Measurements from ENCODE around the gene PTPRE.

Gene PTPRE

GRCh38 chr10:127890216-127890615, 16.7 kb upstream of the PTPRE start:
- TF ChIP-seq REST (IDR thresholded peaks at IDR 0.05; ENCODE audit: insufficient read depth in 1 of 2, low read depth in 2 of 2, low read length in 2 of 2) (no peak), FOXP2 (optimal IDR thresholded peaks at IDR 0.05; ENCODE audit: borderline replicate concordance, extremely low read depth, extremely low read length, insufficient read depth) (no peak), TAF1 (IDR thresholded peaks at IDR 0.05; ENCODE audit: borderline replicate concordance, insufficient read depth, low read length) (no peak), SIN3A (IDR thresholded peaks at IDR 0.05; ENCODE audit: borderline replicate concordance, insufficient read depth, low read length) (no peak), POLR2AphosphoS5 (IDR thresholded peaks at IDR 0.05; ENCODE audit: low read depth, low read length) (no peak)

GRCh38 chr10:127890832-127891334, 16.0 kb upstream of the PTPRE start:
- no peak for TF ChIP-seq POLR2AphosphoS5 (IDR thresholded peaks at IDR 0.05; ENCODE audit: low read depth, low read length)
- TF ChIP-seq TAF1 (IDR thresholded peaks at IDR 0.05; ENCODE audit: borderline replicate concordance, insufficient read depth, low read length): no peak
- no peak for TF ChIP-seq REST (IDR thresholded peaks at IDR 0.05; ENCODE audit: insufficient read depth in 1 of 2, low read depth in 2 of 2, low read length in 2 of 2)

- TF ChIP-seq SIN3A (IDR thresholded peaks at IDR 0.05; ENCODE audit: borderline replicate concordance, insufficient read depth, low read length): no peak
Measured at GRCh38 chr10:127892743-127893142, 14.2 kb upstream of the PTPRE start, which contains the start of gene CLRN3. Gene CLRN3, minus strand, starts transcription at chr10:127892941. Its CDS starts 157 bp downstream, at chr10:127892784.

GRCh38 chr10:127894146-127894545, 12.8 kb upstream of the PTPRE start:
- no peak for TF ChIP-seq FOXP2 (optimal IDR thresholded peaks at IDR 0.05; ENCODE audit: borderline replicate concordance, extremely low read depth, extremely low read length, insufficient read depth)
- TF ChIP-seq POLR2AphosphoS5 (IDR thresholded peaks at IDR 0.05; ENCODE audit: low read depth, low read length): no peak
- no peak for TF ChIP-seq SIN3A (IDR thresholded peaks at IDR 0.05; ENCODE audit: borderline replicate concordance, insufficient read depth, low read length)
- TF ChIP-seq REST (IDR thresholded peaks at IDR 0.05; ENCODE audit: insufficient read depth in 1 of 2, low read depth in 2 of 2, low read length in 2 of 2): no peak
- TF ChIP-seq TAF1 (IDR thresholded peaks at IDR 0.05; ENCODE audit: borderline replicate concordance, insufficient read depth, low read length): no peak

GRCh38 chr10:127896590-127896989, 10.3 kb upstream of the PTPRE start:
- TF ChIP-seq SIN3A (IDR thresholded peaks at IDR 0.05; ENCODE audit: borderline replicate concordance, insufficient read depth, low read length) (no peak), FOXP2 (optimal IDR thresholded peaks at IDR 0.05; ENCODE audit: borderline replicate concordance, extremely low read depth, extremely low read length, insufficient read depth) (no peak), POLR2AphosphoS5 (IDR thresholded peaks at IDR 0.05; ENCODE audit: low read depth, low read length) (no peak), TAF1 (IDR thresholded peaks at IDR 0.05; ENCODE audit: borderline replicate concordance, insufficient read depth, low read length) (no peak), REST (IDR thresholded peaks at IDR 0.05; ENCODE audit: insufficient read depth in 1 of 2, low read depth in 2 of 2, low read length in 2 of 2) (no peak)

All from PFSK-1 (cell line).